ENCODE measurements around the gene HOXA5. TPM values are rescaled to one million over a fixed set of nuclear protein-coding genes. Genes with fewer than 3 reads are reported as not detected.

Gene HOXA5
- total and polyA plus RNA-seq, 2 donors (not counting 3 experiments of a cell fraction or from before 2014, with no cell fraction given), result 18.6 to 18.8 TPM

DNA sequence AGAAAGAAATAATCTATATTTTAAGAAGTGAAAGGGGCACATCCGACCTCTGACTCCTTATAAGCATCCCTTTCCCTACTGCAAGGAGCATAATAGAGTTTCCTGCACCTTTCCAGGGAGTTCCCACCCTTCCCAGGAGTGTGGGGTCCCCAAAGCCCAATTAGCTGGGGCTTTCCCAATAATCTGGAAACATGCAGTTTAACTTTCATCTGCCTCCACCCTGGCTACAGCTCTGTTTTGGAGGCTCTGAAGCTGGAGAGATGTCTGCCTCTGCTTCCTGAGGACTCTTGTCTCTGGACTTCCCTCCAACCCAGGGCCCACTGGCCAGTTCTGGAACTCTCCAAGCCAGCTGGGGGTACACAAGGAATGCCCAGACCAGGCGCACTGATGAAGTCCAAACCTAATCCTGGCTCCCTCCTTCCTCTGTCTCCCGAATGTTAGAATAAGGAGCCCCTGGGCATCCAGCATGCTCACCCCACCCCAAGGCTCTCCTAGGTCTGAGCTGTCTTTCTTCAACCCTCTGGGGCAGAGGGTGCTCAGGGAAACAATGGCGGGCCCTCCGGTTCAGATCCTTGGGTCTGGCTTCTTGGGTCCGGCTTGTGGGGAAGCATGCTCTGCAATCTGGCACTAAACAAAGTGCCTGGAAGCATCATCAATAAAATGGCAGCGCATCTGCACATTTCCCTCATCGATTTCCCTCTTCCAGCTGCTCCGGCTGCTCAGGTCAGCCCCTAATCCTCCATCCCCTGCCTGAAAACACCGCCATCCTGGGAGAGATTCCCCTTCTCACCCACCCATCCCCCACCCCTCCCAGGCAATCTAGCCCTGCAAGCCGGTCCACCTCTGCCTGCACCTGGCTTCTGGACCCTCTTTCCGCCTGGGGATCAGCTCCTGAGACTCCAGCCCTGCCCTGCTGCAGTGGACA is 26.3 kb downstream of the HOXA5 start:
- Histone ChIP-seq H4K20me1 (replicated peaks; ENCODE audit: control insufficient read depth, extremely low read depth, insufficient read depth, low read length) (no peaks in the 10 kb centered on the region), H3K9me1 (replicated peaks; ENCODE audit: control insufficient read depth, extremely low read depth, insufficient read depth, low read length) (no peaks in the 10 kb centered on the region), H3K9ac (replicated peaks; ENCODE audit: extremely low read depth, insufficient read depth, low read length) (peak overlapping the region; percentile 97), H3K79me2 (ENCODE audit: control insufficient read depth, insufficient read depth, low read length) (peaks cover 90% of the 10 kb centered on the region), H2AFZ (ENCODE audit: low read depth, low read length) (no peak overlapping the region), H3K4me2 (ENCODE audit: insufficient read depth, low read length) (peak overlapping the region; percentile 97), H3K4me3 (replicated peaks in 1 of 3; ENCODE audit: insufficient read depth in 1 of 3, low read depth in 1 of 3, low read length in 3 of 3) (peak overlapping the region; percentile 50 to 91 (median 91)), H3K27ac (ENCODE audit: insufficient read depth, low read depth, low read length) (peak overlapping the region; percentile 96), H3K36me3 (ENCODE audit: control insufficient read depth in 2 of 2, extremely low read depth in 1 of 2, insufficient read depth in 2 of 2, low read length in 2 of 2) (no peaks in the 10 kb centered on the region), H3K9me3 (replicated peaks; ENCODE audit: control insufficient read depth, insufficient read depth, low read length) (no peaks in the 10 kb centered on the region), H3K27me3 (ENCODE audit: control insufficient read depth in 2 of 2, insufficient read depth in 2 of 2, low read length in 2 of 2) (no peaks in the 10 kb centered on the region), H3K4me1 (ENCODE audit: control insufficient read depth, extremely low read depth, insufficient read depth, low read length) (peaks cover 76% of the 10 kb centered on the region)
- TF ChIP-seq JUN (IDR thresholded peaks at IDR 0.05; ENCODE audit: borderline replicate concordance, insufficient read depth, insufficient read length, low read depth), result no peak
- no peak for TF ChIP-seq MAX (IDR thresholded peaks at IDR 0.05; ENCODE audit: insufficient read depth, insufficient read length)
- TF ChIP-seq GATA2 (IDR thresholded peaks at IDR 0.05; ENCODE audit: insufficient read depth, insufficient read length, low read depth, low read length), result no peak
- TF ChIP-seq MYC (IDR thresholded peaks at IDR 0.05; ENCODE audit: low read depth, low read length), result no peak
- TF ChIP-seq FOS (IDR thresholded peaks at IDR 0.05; ENCODE audit: borderline replicate concordance, insufficient read depth, low read length), result no peak
- TF ChIP-seq, protein P1, sequence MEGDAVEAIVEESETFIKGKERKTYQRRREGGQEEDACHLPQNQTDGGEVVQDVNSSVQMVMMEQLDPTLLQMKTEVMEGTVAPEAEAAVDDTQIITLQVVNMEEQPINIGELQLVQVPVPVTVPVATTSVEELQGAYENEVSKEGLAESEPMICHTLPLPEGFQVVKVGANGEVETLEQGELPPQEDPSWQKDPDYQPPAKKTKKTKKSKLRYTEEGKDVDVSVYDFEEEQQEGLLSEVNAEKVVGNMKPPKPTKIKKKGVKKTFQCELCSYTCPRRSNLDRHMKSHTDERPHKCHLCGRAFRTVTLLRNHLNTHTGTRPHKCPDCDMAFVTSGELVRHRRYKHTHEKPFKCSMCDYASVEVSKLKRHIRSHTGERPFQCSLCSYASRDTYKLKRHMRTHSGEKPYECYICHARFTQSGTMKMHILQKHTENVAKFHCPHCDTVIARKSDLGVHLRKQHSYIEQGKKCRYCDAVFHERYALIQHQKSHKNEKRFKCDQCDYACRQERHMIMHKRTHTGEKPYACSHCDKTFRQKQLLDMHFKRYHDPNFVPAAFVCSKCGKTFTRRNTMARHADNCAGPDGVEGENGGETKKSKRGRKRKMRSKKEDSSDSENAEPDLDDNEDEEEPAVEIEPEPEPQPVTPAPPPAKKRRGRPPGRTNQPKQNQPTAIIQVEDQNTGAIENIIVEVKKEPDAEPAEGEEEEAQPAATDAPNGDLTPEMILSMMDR (IDR thresholded peaks at IDR 0.05; ENCODE audit: extremely low read depth in 1 of 2, insufficient read depth in 1 of 2, low read depth in 1 of 2, low read length in 2 of 2), result no peak
- no peak for TF ChIP-seq POLR2A (IDR thresholded peaks at IDR 0.05; ENCODE audit: low read depth, low read length)
- no peak for TF ChIP-seq POLR2AphosphoS5 (IDR thresholded peaks at IDR 0.05; ENCODE audit: insufficient read depth, low read depth, low read length)
- TF ChIP-seq EZH2 (IDR thresholded peaks at IDR 0.05; ENCODE audit: borderline replicate concordance, low read depth, low read length, severe bottlenecking), result no peak
- FAIRE-seq, result no peak
- ChIA-PET CTCF (interaction anchor here (0.9 to 9.1 kb wide), 12 partner anchors 9 to 434 kb away, joined by 3 to 70 read pairs (median 5); partner anchors contain the start of genes HOXA1 and HOXA5), POLR2A (interaction anchor here (0.7 to 1.9 kb wide), 10 partner anchors 8 to 744 kb away, joined by 3 to 5 read pairs (median 3); partner anchors contain the start of gene HOXA5)
- DNase-seq (ENCODE audit: low read depth, low spot score), result peak; percentile 60
- dilution Hi-C loops (cut with MboI; ENCODE audit: extremely low pct_ligation_motif_present, low sequenced_read_pairs), result no loop called here
- no TSS peak for BruUV-seq (replicated peaks)
- intact Hi-C loops (cut with micrococcal nuclease), result loop anchor here (10.0 kb wide), 1 partner anchor 962 kb away; the partner anchor contains the start of gene NFE2L3
